ENCODE measurements around the gene PIK3C2G.
"Not testable (repeated sequence)": the region's sequence is repeated elsewhere in the genome, so short reads cannot be mapped to it uniquely, and the experiment has no call there.

PIK3C2G gene

GRCh38 chr12:18690653-18691052 lies 429.3 kb downstream of the PIK3C2G start:
- no peaks in the 10 kb centered on the region for H3K9me3 ChIP-seq (ENCODE audit: insufficient read depth, low read length, severe bottlenecking)
- H3K36me3 ChIP-seq (ENCODE audit: insufficient read depth, low read length): no peaks in the 10 kb centered on the region
- H4K20me1 ChIP-seq (ENCODE audit: insufficient read depth, low read length): no peaks in the 10 kb centered on the region; the same call in 1 of the 2 replicates
- no peak overlapping the region for H3K4me3 ChIP-seq (ENCODE audit: low read depth in 1 of 2, low read length in 2 of 2)
- no peak overlapping the region for H3K27ac ChIP-seq (ENCODE audit: low read length)
- no peaks in the 10 kb centered on the region for H3K4me1 ChIP-seq (ENCODE audit: insufficient read depth, low read length)
- no peak for DNase-seq
- no peak overlapping the region for H3K4me2 ChIP-seq (ENCODE audit: insufficient read depth, low read length)
- TF ChIP-seq EZH2 (IDR thresholded peaks at IDR 0.05; ENCODE audit: borderline replicate concordance, low read depth, low read length, severe bottlenecking): no peak
- TF ChIP-seq, protein P1, sequence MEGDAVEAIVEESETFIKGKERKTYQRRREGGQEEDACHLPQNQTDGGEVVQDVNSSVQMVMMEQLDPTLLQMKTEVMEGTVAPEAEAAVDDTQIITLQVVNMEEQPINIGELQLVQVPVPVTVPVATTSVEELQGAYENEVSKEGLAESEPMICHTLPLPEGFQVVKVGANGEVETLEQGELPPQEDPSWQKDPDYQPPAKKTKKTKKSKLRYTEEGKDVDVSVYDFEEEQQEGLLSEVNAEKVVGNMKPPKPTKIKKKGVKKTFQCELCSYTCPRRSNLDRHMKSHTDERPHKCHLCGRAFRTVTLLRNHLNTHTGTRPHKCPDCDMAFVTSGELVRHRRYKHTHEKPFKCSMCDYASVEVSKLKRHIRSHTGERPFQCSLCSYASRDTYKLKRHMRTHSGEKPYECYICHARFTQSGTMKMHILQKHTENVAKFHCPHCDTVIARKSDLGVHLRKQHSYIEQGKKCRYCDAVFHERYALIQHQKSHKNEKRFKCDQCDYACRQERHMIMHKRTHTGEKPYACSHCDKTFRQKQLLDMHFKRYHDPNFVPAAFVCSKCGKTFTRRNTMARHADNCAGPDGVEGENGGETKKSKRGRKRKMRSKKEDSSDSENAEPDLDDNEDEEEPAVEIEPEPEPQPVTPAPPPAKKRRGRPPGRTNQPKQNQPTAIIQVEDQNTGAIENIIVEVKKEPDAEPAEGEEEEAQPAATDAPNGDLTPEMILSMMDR (IDR thresholded peaks at IDR 0.05; ENCODE audit: borderline replicate concordance, extremely low read depth, low read length, poor library complexity, severe bottlenecking): no peak
- no peak overlapping the region for H2AFZ ChIP-seq (ENCODE audit: low read depth, low read length)
- ATAC-seq (ENCODE audit: insufficient read depth, low read depth): no peak
- H3K9ac ChIP-seq (ENCODE audit: low read depth, low read length): no peak overlapping the region
- no peaks in the 10 kb centered on the region for H3K79me2 ChIP-seq (ENCODE audit: insufficient read depth, low read length)
- H3K27me3 ChIP-seq (ENCODE audit: insufficient read depth, low read length, poor library complexity): no peaks in the 10 kb centered on the region

DNA sequence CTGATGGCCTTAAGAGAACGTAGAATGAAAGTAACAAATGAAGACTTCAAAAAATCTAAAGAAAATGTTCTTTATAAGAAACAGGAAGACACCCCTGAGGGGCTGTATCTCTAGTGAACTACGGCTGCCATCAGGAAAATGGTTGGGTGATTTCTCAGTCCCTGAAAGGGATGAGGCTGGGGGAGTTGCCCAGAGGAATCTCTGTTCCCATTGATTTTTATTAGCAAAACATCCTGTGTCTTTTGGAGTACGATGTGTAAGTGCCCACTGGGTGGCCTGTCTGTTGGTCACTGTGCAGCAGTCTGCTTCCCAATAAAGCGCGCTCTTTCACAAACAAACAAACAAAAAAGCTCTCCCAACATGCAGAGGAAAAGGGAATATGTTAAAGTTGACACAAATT lies 432.7 kb downstream of the PIK3C2G start:
- H2AFZ ChIP-seq (ENCODE audit: low read depth, low read length); H3K4me2 ChIP-seq (ENCODE audit: insufficient read depth, low read length); H3K27me3 ChIP-seq (ENCODE audit: insufficient read depth, low read length, poor library complexity); H3K9ac ChIP-seq (ENCODE audit: low read depth, low read length); H3K4me3 ChIP-seq (ENCODE audit: low read depth in 1 of 2, low read length in 2 of 2); H3K79me2 ChIP-seq (ENCODE audit: insufficient read depth, low read length); ATAC-seq (ENCODE audit: insufficient read depth, low read depth); H3K27ac ChIP-seq (ENCODE audit: low read length); H3K4me1 ChIP-seq (ENCODE audit: insufficient read depth, low read length); H4K20me1 ChIP-seq (ENCODE audit: insufficient read depth, low read length); DNase-seq; H3K36me3 ChIP-seq (ENCODE audit: insufficient read depth, low read length); H3K9me3 ChIP-seq (ENCODE audit: insufficient read depth, low read length, severe bottlenecking): not testable (repeated sequence)

DNA sequence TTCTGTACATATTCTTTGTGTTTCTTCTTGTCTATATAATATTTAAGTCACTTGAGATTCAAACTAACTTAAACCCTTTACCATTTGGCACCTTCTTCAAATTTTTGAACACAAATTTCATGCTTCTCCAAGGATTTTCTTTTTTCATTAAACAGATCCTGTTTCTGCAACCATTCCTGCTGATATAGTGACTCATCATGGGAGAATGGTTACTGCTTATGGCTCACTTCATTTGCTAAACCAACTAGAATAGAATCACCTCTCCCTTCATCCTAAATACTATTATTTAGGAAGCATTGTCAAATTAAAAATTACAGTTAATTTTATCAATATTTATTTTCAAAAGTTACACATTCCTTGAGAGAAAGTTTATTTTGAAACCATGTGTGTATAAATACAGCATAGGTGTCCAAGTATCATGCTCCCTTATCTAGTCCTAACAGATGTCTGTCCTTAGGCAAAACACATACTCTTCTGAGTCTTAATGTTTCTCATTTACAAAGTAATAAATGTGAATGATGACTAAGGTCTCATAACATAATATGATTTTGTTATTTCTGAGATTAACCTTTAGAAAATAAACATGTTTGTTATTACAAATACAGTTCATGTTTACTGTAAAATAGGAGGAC lies 435.8 kb downstream of the PIK3C2G start:
- no peak for DNase-seq
- no peaks in the 10 kb centered on the region for H3K79me2 ChIP-seq (ENCODE audit: insufficient read depth, low read length)
- no peak overlapping the region for H3K27ac ChIP-seq (ENCODE audit: low read length)
- no peak for ATAC-seq (ENCODE audit: insufficient read depth, low read depth)
- no peak overlapping the region for H3K4me2 ChIP-seq (ENCODE audit: insufficient read depth, low read length)
- H3K27me3 ChIP-seq (ENCODE audit: insufficient read depth, low read length, poor library complexity): no peaks in the 10 kb centered on the region
- no peak overlapping the region for H3K4me3 ChIP-seq (ENCODE audit: low read depth in 1 of 2, low read length in 2 of 2)
- no peaks in the 10 kb centered on the region for H3K9me3 ChIP-seq (ENCODE audit: insufficient read depth, low read length, severe bottlenecking)
- H3K4me1 ChIP-seq (ENCODE audit: insufficient read depth, low read length): no peaks in the 10 kb centered on the region
- no peak overlapping the region for H3K9ac ChIP-seq (ENCODE audit: low read depth, low read length)
- no peak overlapping the region for H2AFZ ChIP-seq (ENCODE audit: low read depth, low read length)
- no peaks in the 10 kb centered on the region; the same call in 1 of the 2 replicates for H4K20me1 ChIP-seq (ENCODE audit: insufficient read depth, low read length)
- TF ChIP-seq EZH2 (IDR thresholded peaks at IDR 0.05; ENCODE audit: borderline replicate concordance, low read depth, low read length, severe bottlenecking): no peak
- TF ChIP-seq, protein P1 (IDR thresholded peaks at IDR 0.05; ENCODE audit: borderline replicate concordance, extremely low read depth, low read length, poor library complexity, severe bottlenecking): no peak
- H3K36me3 ChIP-seq (ENCODE audit: insufficient read depth, low read length): no peaks in the 10 kb centered on the region

Data from DND-41 (cell line).